Epithelial cell of esophagus (primary cell): ENCODE data around the gene ZFP30.
"Not testable (repeated sequence)": the region's sequence is repeated elsewhere in the genome, so short reads cannot be mapped to it uniquely, and the experiment has no call there.

Experiments
- DNase-seq: peaks from one replicate; pipeline ENCODE4 v3.0.0; 2010; ENCODE audit warnings: low read depth
- H3K4me3 ChIP-seq: 2 replicates; pipeline ENCODE4 v1.5.1; 2011; ENCODE audit warnings: mild to moderate bottlenecking, low read length, control low read depth
- CTCF ChIP-seq: IDR thresholded peaks from 2 replicates; pipeline ENCODE4 v1.5.1; 2011; ENCODE audit warnings: low read depth, mild to moderate bottlenecking, low read length, control low read depth, inconsistent platforms; ENCODE audit not compliant: insufficient read depth; ENCODE audit errors: missing control alignments

Gene ZFP30

GRCh38 chr19:37683520-37683919 is 28.3 kb upstream of the ZFP30 start:
- H3K4me3 ChIP-seq = no peak overlapping the region
- TF ChIP-seq CTCF = no peak
- no peak for DNase-seq

- TF ChIP-seq CTCF = no peak
- DNase-seq = no peak
- H3K4me3 ChIP-seq = no peak overlapping the region
These were observed 14.2 kb upstream of the ZFP30 start for GRCh38 chr19:37669450-37669914.

GRCh38 chr19:37657157-37657556 is 1.9 kb upstream of the ZFP30 start:
- H3K4me3 ChIP-seq, DNase-seq: not testable (repeated sequence)

GRCh38 chr19:37655689-37656371 is 565 bp upstream of the ZFP30 start:
- peak; percentile 87 for DNase-seq
- H3K4me3 ChIP-seq = peak overlapping the region; percentile 86
- TF ChIP-seq CTCF = no peak

- TF ChIP-seq CTCF = no peak
- H3K4me3 ChIP-seq = peak overlapping the region; percentile 86
- peak; percentile 49 for DNase-seq
These were observed 500 bp downstream of the ZFP30 start for GRCh38 chr19:37654629-37655300.

- peak; percentile 1 for DNase-seq
- no peak for TF ChIP-seq CTCF
- peak overlapping the region; percentile 86 for H3K4me3 ChIP-seq
These were observed 1.1 kb downstream of the ZFP30 start for GRCh38 chr19:37654118-37654517.

GRCh38 chr19:37635076-37636056 is 19.9 kb downstream of the ZFP30 start:
- no peak overlapping the region for H3K4me3 ChIP-seq
- DNase-seq = no peak
- TF ChIP-seq CTCF = no peak
